Nucleus accumbens (tissue), 56 donors: ENCODE data around the gene FUT7.
"Not testable (repeated sequence)": the region's sequence is repeated elsewhere in the genome, so short reads cannot be mapped to it uniquely, and the experiment has no call there.

Experiments used
- DNase-seq, 56 donors: peaks; one replicate each; lab custom pipeline; 2025; lab: John Stamatoyannopoulos, UW

Gene FUT7

DNA sequence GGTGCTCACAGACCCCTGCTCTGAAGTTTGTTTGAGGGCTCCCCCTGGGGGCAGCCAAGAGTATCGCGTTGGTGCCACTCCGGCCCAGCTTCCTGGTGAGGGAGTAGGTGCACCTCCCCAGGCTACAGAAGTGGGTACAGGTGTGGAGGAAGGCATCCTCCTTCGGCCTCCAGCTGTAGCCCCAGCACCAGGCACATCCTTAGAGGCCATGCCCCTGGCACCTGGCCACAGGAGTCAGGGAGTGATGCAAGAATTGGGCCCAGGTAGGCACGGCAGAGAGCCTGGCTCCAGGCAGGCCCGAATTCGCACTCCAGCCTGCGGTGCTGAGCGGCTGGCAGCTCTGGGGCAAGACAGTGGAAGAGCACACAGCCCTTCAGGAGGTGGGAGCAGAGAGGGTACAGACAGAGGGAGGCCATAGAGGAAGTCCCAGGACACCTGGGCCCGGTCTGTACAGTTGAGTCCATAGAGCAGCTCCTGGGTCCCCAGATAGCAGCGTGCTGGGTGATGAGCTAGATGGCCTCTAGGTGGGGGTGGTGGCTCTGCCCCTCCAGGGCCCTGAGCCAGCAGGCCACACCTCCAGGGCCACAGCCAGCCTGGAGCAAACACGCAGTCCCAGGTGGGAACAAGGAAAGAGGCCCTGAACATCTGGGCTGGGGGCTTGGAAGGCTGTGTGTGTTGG is 36.1 kb upstream of the FUT7 start:
- DNase-seq, result peak in 51 of 56 donors; percentile 15 to 86 (median 62)

DNA sequence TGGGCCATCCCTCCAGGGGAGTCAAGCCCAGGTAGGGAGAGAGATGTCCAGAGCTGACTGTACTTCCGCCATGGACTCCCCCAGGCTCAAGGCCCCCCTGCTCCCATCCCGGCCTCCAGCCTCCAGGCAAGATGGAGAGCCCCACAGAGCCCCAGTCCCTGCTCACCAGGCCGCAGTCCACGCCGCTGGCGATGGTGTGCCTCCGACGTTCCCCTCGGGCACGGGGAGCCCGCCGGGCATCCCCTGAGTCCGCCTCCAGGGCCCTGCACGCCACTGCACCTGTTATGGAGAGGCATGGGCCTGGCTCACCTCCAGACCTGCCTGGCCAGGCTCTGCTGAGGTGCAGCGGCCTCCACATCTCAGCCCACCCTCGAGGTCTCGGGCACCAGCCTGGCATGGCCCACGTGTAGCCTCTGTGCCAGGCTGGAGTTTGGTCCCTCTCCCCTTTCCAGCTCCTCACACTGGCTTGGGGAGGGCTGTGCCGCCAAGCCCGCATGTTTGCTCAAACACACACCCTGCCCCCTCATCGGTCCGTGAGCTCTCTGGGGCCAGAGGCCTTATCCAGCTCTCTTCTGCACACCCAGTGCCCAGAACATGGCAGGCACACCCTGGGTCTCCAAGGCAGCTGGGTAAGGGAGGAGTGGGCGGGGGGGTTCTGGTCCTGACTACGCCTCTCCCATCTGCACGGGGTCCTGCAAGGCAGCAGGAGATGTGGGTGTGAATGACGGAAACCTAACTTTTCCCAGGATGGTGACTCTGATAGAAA is 34.4 kb upstream of the FUT7 start:
- no peak for DNase-seq

DNA sequence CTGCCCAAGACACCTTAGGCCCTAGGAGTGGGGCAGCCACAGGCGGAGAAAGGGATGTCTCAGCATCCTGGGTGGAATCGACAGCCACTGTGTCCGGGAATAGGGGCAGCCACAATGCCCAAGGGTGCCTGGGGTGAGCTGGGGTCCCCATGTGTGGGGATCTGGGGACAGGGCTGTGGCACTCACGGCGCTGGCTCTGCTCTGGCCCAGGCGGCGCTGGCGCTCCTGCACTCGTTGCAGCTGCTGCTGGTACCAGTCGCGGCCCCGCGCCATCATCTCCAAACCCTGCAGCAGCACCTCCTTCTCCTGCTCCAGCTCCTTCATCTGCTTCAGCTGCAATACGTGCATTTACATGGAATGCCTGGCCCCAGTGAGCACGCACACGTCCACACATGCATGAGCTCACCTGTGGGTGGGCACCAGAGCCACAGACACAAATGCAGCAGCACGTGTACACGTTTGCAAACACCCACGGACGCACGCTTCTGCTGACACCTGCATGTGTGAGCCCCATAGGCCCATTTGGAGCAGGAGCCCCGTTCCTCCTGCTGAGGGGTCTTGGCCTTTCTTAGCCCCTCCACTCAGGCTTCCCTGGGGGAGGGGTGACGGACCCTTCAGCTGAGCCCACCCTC is 33.6 kb upstream of the FUT7 start:
- no peak for DNase-seq

DNA sequence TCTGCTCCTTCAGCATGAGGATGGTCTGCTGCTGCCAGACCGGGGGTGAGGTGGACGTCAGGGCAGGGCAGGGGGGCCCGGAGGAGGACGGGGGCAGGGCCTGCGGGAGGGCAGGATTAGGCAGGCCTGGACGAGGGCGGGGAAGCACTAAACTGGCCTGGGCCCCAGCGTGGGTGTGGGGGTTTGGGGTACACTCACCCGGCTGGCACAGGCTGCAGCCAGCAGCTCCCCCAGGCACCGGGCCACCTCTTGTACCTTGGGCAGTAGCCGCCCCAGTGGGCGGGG is 32.9 kb upstream of the FUT7 start:
- no peak for DNase-seq

DNA sequence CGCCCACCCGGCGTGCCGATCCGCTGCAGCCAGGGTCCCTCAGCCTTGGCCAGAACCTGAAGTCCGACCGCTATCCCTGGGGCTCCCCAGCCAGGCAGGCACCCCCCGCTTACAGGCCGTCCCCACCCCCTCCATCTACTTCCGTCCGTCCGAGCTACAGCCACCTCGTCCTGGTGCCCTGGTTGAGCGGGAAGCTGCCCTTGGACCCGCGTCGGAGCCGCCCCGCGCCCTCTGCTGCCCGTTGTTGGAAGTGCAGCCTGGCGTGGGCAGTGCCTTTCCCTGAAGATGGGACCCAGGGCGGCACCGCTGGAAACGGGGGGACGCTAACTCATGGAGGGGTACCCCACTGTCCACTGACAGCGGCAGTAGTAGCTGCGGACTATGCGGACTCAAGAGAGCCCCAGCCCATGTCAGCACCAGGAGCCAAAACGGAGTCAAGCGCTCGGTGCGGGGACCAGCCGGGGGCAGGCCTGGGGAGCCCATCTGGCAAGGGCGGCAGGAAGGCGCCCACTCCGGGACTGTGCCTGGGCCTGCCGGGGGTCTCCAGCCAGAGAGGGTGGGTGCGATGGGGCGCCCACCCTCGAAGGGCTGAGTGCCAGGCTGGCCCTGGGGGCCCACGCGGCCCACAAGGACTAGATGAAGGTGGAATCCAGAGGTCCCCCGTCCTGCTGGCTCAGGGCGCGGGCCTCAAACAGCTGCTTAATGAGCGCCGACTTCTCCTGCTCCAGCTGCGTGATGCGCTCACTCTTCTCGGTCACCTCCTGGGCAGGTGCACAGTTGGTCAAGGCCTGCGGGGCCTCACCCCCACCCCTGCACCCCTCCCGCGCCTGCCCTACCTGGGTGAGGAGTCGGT is 32.4 kb upstream of the FUT7 start:
- DNase-seq, result peak in 39 of 56 donors; percentile 10 to 73 (median 46)

DNA sequence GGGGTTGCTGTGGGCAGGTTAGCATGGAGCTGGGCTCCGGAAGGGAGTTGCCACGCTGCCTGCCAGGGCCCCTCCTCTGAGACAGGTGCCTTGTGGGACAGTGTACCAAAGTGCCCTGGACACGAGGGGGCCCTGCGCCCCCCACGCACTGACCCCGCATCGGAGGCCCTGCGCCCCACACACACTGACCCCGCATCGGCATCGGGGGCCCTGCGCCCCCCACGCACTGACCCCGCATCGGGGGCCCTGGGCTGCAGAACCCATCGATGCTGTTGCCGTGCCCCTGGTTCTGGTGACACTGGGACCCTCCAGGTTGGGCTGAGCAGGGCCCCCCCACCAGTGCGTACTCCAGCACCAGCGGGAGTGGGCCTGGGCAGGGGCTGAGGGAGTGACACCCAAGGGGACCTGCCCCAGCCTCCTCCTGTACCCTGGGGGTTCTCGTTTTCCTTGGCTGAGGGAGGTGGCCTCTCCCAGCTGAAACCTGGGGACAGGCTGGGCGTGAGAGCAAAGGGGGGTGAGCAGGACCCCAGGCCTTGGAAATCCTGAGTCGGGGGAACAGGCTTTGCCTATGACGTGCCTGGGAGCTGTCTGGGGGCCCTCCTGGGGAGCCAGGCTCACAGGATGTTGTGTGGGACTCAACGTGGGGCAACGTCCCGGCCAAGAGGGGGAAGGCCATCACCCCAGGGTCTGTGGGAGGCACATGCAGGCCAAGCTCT is 31.6 kb upstream of the FUT7 start:
- no peak for DNase-seq

DNA sequence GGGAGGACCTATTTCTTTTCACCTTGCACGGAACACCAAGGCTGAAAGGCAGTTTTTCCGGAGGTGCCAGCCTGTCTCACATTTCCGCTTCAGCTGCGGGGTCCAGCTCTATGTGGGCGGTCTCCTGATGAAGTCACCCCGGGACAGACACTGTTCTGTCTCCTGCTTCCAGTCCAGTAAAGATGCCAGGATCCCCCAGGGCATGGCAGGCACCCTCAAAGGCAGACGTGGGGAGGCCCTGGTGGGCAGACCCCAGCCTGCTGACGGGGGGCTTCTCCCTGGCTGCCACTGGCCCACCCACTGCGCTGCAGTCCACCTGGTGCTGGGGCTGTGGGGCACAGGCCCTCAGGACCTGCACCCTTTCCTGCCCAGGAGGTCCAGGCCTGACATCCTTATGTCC is 30.9 kb upstream of the FUT7 start:
- not testable (repeated sequence) for DNase-seq

DNA sequence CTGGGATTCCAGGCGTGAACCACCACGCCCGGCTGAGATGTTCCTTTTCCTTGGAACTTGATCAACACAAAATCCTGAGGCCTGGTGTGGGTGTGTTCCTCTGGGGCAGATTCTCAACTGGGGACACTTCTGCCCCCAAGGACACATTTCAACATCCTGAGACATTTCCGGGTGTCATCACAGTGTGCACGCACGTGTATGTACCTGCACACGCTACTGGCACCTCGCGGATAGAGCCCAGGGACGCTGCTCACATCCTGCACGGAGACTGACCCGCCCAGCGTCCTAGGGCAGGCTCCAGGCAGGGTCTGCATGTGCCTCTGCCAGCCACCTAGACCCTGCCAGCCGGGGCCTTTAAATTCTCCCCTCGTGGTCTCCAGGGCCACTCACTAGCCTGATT is 30.5 kb upstream of the FUT7 start:
- DNase-seq, result no peak

DNA sequence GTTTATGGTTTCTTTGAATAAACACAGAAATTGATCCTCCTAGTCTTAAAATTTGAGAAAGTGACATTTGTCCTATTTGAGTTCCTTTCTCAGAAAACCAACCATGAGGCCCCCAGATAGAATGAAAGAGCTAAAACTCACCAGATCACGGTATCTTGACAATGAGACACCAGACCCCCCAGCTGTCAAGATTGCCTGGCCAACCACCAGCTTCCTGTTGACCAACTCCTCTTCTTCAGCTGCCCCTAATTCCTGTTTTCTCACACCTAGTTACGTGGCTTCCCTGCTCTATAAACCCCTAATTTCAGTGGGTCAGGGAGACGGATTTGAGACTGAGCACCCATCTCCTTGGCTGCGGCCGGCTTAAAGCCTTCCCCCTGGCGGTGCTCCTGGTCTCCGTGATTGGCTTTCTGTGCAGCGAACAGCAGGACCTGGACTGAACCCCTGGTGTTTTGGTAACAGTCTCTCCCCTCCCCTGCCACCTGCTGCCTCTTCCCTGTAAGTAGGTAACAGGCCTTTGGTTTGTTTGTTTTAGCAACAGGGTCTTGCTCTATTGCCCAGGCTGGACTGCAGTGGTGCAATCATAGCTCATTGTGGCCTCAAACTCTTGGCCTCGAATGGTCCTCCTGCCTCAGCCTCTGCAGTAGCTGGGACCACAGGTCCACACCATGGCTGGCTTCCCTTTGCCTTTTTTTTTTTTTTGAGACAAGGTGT is 26.8 kb upstream of the FUT7 start:
- no peak for DNase-seq

DNA sequence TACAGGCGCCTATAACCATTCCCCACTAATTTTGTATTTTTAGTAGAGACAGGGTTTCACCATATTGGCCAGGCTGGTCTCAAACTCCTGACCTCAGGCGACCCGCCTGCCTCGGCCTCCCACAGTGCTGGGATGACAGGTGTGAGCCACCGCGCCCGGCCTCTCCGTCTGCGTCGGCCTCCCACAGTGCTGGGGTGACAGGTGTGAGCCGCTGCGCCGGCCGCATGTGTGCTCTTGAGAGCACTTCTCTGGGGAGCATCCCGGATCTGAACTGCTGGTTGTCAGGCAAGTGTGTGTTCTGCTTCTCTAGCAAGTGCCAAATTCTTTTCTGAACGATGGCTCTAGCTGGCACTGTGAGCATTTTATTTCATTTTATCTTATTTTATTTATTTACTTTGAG is 25.7 kb upstream of the FUT7 start:
- DNase-seq, result no peak

DNA sequence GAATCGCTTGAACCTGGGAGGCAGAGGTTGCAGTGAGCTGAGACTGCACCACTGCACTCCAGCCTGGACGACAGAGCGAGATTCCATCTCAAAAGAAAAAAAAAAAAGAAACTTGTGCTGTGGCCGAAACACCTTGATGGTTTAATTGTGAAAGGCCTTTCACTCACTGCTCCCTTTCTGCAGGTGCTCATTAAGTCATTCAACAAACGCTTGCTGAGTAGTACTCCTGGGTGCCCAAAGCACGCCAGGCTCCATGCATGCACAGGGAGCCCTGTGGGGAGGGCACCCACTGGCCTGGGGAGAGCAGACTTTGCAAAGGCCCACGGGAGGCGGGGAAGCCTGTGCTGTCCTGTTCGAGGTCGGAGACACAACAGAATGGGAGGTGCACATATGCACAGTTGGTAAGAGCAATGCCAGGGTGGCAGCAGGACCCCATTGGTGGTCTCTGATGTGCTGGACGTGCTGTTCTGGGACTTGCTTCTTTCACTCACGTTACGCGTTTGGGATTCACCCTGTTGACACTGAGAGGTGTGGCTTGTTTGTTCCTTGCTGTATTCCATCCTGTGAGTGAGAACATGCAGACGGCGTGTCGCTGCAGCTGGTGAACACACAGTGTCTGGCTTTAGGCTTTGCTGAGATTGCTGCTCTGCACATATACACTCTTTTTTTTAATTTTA is 25.0 kb upstream of the FUT7 start:
- DNase-seq, result no peak

DNA sequence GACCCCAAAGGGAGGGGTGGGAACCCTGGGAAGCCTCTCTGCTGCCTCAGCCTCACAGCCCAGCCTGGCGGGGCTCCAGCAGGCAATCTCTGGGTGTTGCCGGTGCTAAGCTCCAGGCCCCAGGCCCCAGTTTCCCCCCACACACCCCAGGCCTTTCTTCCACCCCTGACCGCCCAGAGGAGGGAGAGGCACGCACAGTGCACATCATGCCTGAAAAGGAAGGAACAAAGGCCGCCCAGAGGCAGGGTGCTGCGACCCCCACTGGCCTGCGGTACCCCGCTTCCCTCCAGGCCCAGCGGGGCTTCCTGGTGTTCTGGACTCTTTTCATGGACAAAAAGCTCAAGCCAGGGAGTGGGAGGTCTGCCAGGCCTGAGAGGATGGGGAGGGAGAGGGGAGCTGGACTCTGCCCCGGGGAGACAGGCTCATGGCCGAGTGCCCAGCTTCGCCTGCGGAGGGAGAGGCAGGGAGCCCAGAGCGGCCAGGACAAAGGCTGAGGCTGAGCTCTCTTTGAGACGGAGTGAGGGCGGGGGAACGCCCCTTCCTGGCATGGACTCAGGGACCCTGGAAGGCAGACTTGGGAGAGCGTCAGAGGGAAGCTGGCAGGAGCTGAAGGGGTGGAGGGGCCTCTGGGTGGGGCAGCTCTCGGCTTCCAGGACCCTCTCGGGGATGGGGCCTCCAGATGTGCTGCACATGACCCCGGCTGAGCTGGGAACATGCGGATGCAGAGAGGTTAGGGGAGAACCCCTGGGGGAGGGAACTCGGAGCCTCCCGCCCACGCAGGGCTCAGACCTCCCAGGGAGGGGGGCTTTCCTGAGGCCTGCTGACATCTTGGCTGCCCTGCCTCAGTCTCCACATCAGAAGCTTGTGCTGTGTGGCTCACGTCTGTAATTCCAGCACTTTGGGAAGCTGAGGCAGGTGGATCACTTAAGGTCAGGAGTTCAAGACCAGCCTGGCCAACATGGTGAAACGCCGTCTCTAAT is 23.8 kb upstream of the FUT7 start:
- peak; percentile 50 to 98 (median 92) for DNase-seq

DNA sequence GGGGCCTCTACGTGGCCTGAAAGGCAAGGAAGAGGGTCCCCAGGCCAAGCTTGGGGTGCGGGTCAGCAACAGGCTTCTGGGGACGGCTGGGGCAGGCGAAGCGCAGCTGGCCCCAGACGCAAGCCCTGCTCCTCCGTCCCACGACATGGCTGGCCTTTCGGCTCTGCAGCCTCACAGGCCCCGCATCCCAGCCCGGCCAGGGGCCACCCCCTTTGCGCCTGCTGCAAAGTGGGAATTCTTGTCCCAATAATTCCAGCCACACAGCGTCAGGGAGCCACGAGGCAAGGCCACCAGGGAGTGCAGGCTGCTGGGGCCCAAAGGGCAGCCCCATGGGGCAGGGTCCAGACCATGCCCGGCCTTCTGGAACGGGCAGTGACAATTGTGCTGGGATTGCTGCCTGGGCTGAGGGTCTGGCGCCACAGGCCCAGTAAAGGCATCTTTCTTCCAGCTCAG is 23.1 kb upstream of the FUT7 start:
- DNase-seq, result peak in 28 of 56 donors; percentile 47 to 88 (median 76)

DNA sequence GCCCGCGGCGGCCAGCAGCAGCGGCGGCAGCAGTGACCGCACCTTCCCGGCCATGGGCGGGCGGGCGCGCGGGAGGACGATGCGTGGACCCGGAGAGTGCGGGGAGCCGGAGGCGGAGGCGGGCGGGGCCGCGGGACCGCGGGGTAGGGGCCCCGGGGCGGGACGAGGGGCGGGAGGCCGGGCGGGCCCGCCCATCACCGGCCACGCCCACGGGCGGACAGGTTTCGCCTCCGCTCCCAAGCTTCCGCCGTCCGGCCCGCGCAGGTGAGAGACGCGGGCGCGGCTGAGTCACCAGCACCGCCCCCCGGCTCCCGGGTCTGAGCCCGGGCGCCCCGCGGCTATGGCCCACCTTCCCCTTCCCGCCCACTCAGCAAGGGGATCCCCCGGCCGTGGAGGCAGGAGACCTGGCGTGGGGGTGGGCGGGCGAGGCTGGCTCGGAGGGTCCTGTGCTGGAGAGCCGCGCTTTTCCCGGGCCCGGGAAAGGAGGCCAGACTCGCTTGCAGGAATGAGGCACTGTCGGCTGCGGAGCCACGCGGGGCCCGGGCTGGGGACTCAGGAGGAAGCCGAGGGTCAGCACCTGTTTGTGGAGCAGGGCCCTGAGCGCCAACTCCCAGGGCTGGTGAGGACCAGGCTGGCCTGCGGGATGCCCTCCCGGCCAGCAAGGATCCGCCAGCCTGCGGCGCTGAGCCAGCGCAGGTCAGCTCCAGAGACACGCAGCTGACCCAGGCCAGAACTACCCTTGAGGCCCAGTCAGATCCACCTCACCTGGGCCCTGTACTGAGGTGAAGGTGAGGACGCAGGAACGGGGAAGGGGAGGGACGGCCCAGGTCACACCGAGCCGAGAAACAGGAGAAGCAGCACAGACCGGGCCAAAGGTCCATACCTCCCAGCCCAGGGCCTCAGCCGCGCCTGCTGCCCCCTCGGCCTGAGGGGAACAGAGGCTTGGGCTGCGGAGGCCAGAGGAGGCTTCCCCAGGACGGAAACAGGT is 22.4 kb upstream of the FUT7 start, which contains the start of gene ENTPD2:
Gene ENTPD2, minus strand, starts transcription at position 118 of the 988 bp plus-strand sequence. Its CDS starts 64 bp downstream, at position 54.
- peak in 2 of 56 donors; percentile 45 to 71 for DNase-seq

DNA sequence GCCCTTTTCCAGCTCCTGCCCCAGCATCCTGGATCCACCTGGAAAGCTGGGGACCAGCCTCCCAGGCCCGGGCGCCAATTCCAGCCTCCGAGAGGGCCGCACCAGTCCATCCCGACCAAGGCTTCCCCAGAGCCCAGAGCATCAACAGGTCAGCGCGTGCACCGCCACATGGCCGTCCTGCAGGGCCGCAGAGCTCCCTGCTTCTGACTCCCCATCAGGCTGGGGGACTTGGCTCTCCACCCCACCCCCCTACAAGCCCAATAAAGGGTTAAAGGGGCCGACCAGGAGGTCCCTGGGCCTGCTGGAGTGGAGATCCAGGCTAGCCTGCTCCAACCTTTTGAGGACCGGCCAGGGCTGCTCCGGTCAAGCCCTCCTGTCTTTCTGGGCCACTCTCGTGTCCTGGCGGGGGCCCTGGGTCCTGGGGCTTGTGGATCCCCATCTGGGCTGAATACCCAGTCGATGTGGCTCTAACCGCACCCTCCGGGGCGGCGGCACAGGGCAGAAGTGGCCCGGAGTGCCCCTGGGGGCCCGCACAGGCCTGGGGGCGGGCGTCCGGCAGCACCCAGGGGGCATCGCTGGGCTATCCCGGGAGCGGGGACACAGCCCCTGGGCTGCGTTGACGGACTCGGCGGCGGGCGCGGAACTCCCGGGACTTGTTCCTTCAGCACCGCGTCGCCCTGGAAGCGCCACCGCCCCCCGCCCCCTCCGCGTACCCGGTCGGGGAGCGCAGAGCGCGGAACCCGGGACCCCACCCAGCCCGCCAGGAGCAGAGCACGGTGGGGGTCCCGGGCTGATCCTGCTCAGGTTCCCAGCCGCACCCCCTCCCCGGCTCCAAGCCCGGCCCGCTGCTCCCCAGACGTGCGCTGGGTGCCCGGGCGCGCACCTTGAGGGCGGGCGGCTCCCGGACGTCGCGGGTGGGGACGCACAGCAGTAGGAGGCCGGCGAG is 21.4 kb upstream of the FUT7 start:
- DNase-seq, result no peak
